ENCODE measurements around the gene ZBTB4.

ZBTB4 gene

GRCh38 chr17:7426203-7426863 is 53.1 kb downstream of the ZBTB4 start:
- no peak for TF ChIP-seq SIN3A (IDR thresholded peaks at IDR 0.05; ENCODE audit: borderline replicate concordance, insufficient read depth, low read length)
- TF ChIP-seq POLR2AphosphoS5 (IDR thresholded peaks at IDR 0.05; ENCODE audit: low read depth, low read length) = no peak
- no peak for TF ChIP-seq TAF1 (IDR thresholded peaks at IDR 0.05; ENCODE audit: borderline replicate concordance, insufficient read depth, low read length)
- TF ChIP-seq FOXP2 (optimal IDR thresholded peaks at IDR 0.05; ENCODE audit: borderline replicate concordance, extremely low read depth, extremely low read length, insufficient read depth) = no peak
- TF ChIP-seq, protein P1, sequence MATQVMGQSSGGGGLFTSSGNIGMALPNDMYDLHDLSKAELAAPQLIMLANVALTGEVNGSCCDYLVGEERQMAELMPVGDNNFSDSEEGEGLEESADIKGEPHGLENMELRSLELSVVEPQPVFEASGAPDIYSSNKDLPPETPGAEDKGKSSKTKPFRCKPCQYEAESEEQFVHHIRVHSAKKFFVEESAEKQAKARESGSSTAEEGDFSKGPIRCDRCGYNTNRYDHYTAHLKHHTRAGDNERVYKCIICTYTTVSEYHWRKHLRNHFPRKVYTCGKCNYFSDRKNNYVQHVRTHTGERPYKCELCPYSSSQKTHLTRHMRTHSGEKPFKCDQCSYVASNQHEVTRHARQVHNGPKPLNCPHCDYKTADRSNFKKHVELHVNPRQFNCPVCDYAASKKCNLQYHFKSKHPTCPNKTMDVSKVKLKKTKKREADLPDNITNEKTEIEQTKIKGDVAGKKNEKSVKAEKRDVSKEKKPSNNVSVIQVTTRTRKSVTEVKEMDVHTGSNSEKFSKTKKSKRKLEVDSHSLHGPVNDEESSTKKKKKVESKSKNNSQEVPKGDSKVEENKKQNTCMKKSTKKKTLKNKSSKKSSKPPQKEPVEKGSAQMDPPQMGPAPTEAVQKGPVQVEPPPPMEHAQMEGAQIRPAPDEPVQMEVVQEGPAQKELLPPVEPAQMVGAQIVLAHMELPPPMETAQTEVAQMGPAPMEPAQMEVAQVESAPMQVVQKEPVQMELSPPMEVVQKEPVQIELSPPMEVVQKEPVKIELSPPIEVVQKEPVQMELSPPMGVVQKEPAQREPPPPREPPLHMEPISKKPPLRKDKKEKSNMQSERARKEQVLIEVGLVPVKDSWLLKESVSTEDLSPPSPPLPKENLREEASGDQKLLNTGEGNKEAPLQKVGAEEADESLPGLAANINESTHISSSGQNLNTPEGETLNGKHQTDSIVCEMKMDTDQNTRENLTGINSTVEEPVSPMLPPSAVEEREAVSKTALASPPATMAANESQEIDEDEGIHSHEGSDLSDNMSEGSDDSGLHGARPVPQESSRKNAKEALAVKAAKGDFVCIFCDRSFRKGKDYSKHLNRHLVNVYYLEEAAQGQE (IDR thresholded peaks at IDR 0.05; ENCODE audit: insufficient read depth in 1 of 2, low read depth in 2 of 2, low read length in 2 of 2) = no peak

- TF ChIP-seq FOXP2 (optimal IDR thresholded peaks at IDR 0.05; ENCODE audit: borderline replicate concordance, extremely low read depth, extremely low read length, insufficient read depth) (no peak), SIN3A (IDR thresholded peaks at IDR 0.05; ENCODE audit: borderline replicate concordance, insufficient read depth, low read length) (no peak), POLR2AphosphoS5 (IDR thresholded peaks at IDR 0.05; ENCODE audit: low read depth, low read length) (no peak), TAF1 (IDR thresholded peaks at IDR 0.05; ENCODE audit: borderline replicate concordance, insufficient read depth, low read length) (no peak)
- TF ChIP-seq, protein P1 (IDR thresholded peaks at IDR 0.05; ENCODE audit: insufficient read depth in 1 of 2, low read depth in 2 of 2, low read length in 2 of 2) = no peak
Measured at GRCh38 chr17:7425756-7426155, 53.7 kb downstream of the ZBTB4 start.

GRCh38 chr17:7425316-7425715 is 54.1 kb downstream of the ZBTB4 start, which contains the start of gene SPEM2:
TSS of gene SPEM2 (plus strand) at chr17:7425616. CDS start at chr17:7425689, 73 bp downstream.
- TF ChIP-seq TAF1 (IDR thresholded peaks at IDR 0.05; ENCODE audit: borderline replicate concordance, insufficient read depth, low read length) (no peak), FOXP2 (optimal IDR thresholded peaks at IDR 0.05; ENCODE audit: borderline replicate concordance, extremely low read depth, extremely low read length, insufficient read depth) (no peak), POLR2AphosphoS5 (IDR thresholded peaks at IDR 0.05; ENCODE audit: low read depth, low read length) (no peak), SIN3A (IDR thresholded peaks at IDR 0.05; ENCODE audit: borderline replicate concordance, insufficient read depth, low read length) (no peak)
- TF ChIP-seq, protein P1 (IDR thresholded peaks at IDR 0.05; ENCODE audit: insufficient read depth in 1 of 2, low read depth in 2 of 2, low read length in 2 of 2) = no peak

DNA sequence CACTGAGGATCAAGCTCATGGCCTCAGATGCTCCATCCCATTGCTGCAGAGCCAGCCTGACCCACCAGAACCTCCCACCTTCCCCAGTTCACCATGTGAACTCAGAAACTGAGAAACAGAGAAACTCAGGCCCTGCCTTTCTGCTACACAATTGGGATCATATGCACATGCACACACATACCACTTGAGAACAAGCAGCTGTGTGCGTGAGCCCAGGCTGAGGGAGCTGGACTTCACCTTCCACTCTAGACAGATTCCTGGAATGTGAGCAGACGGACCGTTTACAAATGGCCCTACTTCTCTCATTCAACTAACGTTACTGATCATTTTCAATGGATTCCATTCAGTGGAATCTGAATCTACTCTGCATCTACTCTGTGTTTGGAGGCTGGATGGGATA is 55.8 kb downstream of the ZBTB4 start:
- TF ChIP-seq, protein P1 (IDR thresholded peaks at IDR 0.05; ENCODE audit: insufficient read depth in 1 of 2, low read depth in 2 of 2, low read length in 2 of 2) = no peak
- no peak for TF ChIP-seq SIN3A (IDR thresholded peaks at IDR 0.05; ENCODE audit: borderline replicate concordance, insufficient read depth, low read length)
- TF ChIP-seq TAF1 (IDR thresholded peaks at IDR 0.05; ENCODE audit: borderline replicate concordance, insufficient read depth, low read length) = no peak
- TF ChIP-seq FOXP2 (optimal IDR thresholded peaks at IDR 0.05; ENCODE audit: borderline replicate concordance, extremely low read depth, extremely low read length, insufficient read depth) = no peak
- TF ChIP-seq POLR2AphosphoS5 (IDR thresholded peaks at IDR 0.05; ENCODE audit: low read depth, low read length) = no peak
